Neural cell (in vitro differentiated cells): Measurements from ENCODE around the gene CFAP58. TPM values are rescaled to one million over a fixed set of nuclear protein-coding genes. Genes with fewer than 3 reads are reported as not detected.

Experiments used
- H2AFZ ChIP-seq: fragments of 200-600, 300-800 bp; sonication (generic), shearing (Covaris generic); 2 replicates; pipeline ENCODE4 v1.6.0; 2014; ENCODE audit warnings: low read depth, mild to moderate bottlenecking, antibody characterized with exemption, low read length, moderate library complexity
- H3F3A ChIP-seq: fragments of 200-600 bp; shearing (Covaris generic); 2 replicates; pipeline ENCODE4 v1.6.1; 2016; ENCODE audit warnings: mild to moderate bottlenecking, moderate library complexity, mixed read lengths, antibody characterized with exemption, low read length; ENCODE audit not compliant: insufficient read depth, poor library complexity, severe bottlenecking
- H3K27ac ChIP-seq: fragments of 200-600, 300-800 bp; sonication (generic), shearing (Covaris generic); 2 replicates; pipeline ENCODE4 v1.5.1; 2014; ENCODE audit warnings: mild to moderate bottlenecking, low read length, moderate library complexity
- H3K27me3 ChIP-seq: fragments of 300-800, 200-600 bp; sonication (generic), shearing (Covaris generic); 2 replicates; pipeline ENCODE4 v1.6.0; 2014; ENCODE audit warnings: mild to moderate bottlenecking, low read depth, low read length, moderate library complexity; ENCODE audit not compliant: insufficient read depth
- H3K36me3 ChIP-seq: fragments of 300-800, 200-600 bp; sonication (generic), shearing (Covaris generic); 2 replicates; pipeline ENCODE4 v1.5.1; 2014; ENCODE audit warnings: mild to moderate bottlenecking, antibody characterized with exemption, low read length, moderate library complexity; ENCODE audit not compliant: insufficient read depth
- H3K4me2 ChIP-seq: fragments of 300-800, 200-600 bp; sonication (generic), shearing (Covaris generic); 2 replicates; pipeline ENCODE4 v1.6.0; 2014; ENCODE audit warnings: mild to moderate bottlenecking, low read length
- H3K4me3 ChIP-seq: fragments of 300-800, 200-600 bp; sonication (generic), shearing (Covaris generic); 2 replicates; pipeline ENCODE4 v1.5.1; 2014; ENCODE audit warnings: mild to moderate bottlenecking, low read length, moderate library complexity
- H3K79me2 ChIP-seq: fragments of 200-600 bp; shearing (Covaris generic); replicated peaks from 2 replicates; pipeline ENCODE4 v1.6.0; 2014; ENCODE audit warnings: mild to moderate bottlenecking, low read length, moderate library complexity; ENCODE audit not compliant: insufficient read depth
- H3K9ac ChIP-seq: fragments of 300-800, 200-600 bp; sonication (generic), shearing (Covaris generic); 2 replicates; pipeline ENCODE4 v1.6.1; 2016; ENCODE audit warnings: mild to moderate bottlenecking, low read length, mixed read lengths
- H3K9me2 ChIP-seq: fragments of 200-600 bp; shearing (Covaris generic); 2 replicates; pipeline ENCODE4 v1.6.1; 2016; ENCODE audit warnings: mild to moderate bottlenecking, low read length, mixed read lengths; ENCODE audit not compliant: insufficient read depth
- H3K9me3 ChIP-seq: fragments of 200-600, 300-800 bp; sonication (generic), shearing (Covaris generic); 2 replicates; pipeline ENCODE4 v1.6.1; 2016; ENCODE audit warnings: mild to moderate bottlenecking, mixed run types, low read length, moderate library complexity, mixed read lengths
- H4K20me1 ChIP-seq: fragments of 200-600 bp; shearing (Covaris generic); 2 replicates; pipeline ENCODE4 v1.6.1; 2016; ENCODE audit warnings: mild to moderate bottlenecking, mixed run types; ENCODE audit not compliant: insufficient read depth
- CTCF ChIP-seq: fragments of 450-650 bp; IDR thresholded peaks from 2 replicates; pipeline ENCODE4 v1.5.1; 2014; ENCODE audit warnings: antibody characterized with exemption, mild to moderate bottlenecking, moderate library complexity; ENCODE audit not compliant: poor library complexity, severe bottlenecking
- EP300 ChIP-seq: fragments of 450-650 bp; conservative IDR thresholded peaks from 2 replicates; pipeline ENCODE4 v1.6.1; 2014; ENCODE audit warnings: antibody characterized with exemption, mild to moderate bottlenecking, moderate library complexity; ENCODE audit not compliant: poor library complexity, severe bottlenecking
- EZH2 ChIP-seq: fragments of 200-600, 300-800 bp; shearing (Covaris generic), sonication (generic); IDR thresholded peaks from 2 replicates; pipeline ENCODE4 v1.6.1; 2014; ENCODE audit warnings: antibody characterized with exemption, low read length, borderline replicate concordance, mild to moderate bottlenecking; ENCODE audit not compliant: insufficient read depth, poor library complexity, severe bottlenecking
- MXI1 ChIP-seq: fragments of 450-650 bp; conservative IDR thresholded peaks from 2 replicates; pipeline ENCODE4 v1.6.1; 2014; ENCODE audit warnings: antibody characterized with exemption, mild to moderate bottlenecking; ENCODE audit not compliant: poor library complexity, severe bottlenecking
- POLR2AphosphoS5 ChIP-seq: IDR thresholded peaks from 2 replicates; pipeline ENCODE4 v1.6.1; 2012
- RAD21 ChIP-seq: fragments of 450-650 bp; conservative IDR thresholded peaks from 2 replicates; pipeline ENCODE4 v1.6.1; 2014; ENCODE audit warnings: antibody characterized with exemption, mild to moderate bottlenecking, moderate library complexity
- REST ChIP-seq: IDR thresholded peaks from 2 replicates; pipeline ENCODE4 v1.6.1; 2012; ENCODE audit warnings: borderline replicate concordance
- SMC3 ChIP-seq: fragments of 450-650 bp; conservative IDR thresholded peaks from 2 replicates; pipeline ENCODE4 v1.6.1; 2014; ENCODE audit warnings: antibody characterized with exemption, mild to moderate bottlenecking, moderate library complexity; ENCODE audit not compliant: poor library complexity
- TAF1 ChIP-seq: IDR thresholded peaks from 2 replicates; pipeline ENCODE4 v1.6.1; 2012; ENCODE audit warnings: low read depth
- polyA plus RNA-seq: library from polyadenylated mRNA; depleted of rRNA; stranded (reverse); fragments of >200 nt; gene quantifications from 2 replicates; pipeline ENCODE4 v1.2.3, GENCODE V29; 2014

Gene CFAP58
- polyA plus RNA-seq, 1 donor from 2014 or later = not detected

GRCh38 chr10:104323085-104323484, 30.5 kb upstream of the CFAP58 start:
- H3K36me3 ChIP-seq = no peaks in the 10 kb centered on the region
- H3K27ac ChIP-seq = no peak overlapping the region

GRCh38 chr10:104323760-104324201, 29.9 kb upstream of the CFAP58 start:
- Histone ChIP-seq H3K4me2 (no peak overlapping the region), H3K9me2 (no peaks in the 10 kb centered on the region), H4K20me1 (no peaks in the 10 kb centered on the region), H3K9me3 (no peaks in the 10 kb centered on the region), H2AFZ (no peak overlapping the region), H3F3A (no peaks in the 10 kb centered on the region), H3K27ac (no peak overlapping the region), H3K4me3 (no peak overlapping the region), H3K27me3 (peaks cover 6% of the 10 kb centered on the region), H3K36me3 (no peaks in the 10 kb centered on the region), H3K9ac (no peak overlapping the region), H3K79me2 (peaks cover 19% of the 10 kb centered on the region)
- no peak for TF ChIP-seq MXI1
- TF ChIP-seq CTCF = no peak
- no peak for TF ChIP-seq SMC3
- no peak for TF ChIP-seq TAF1
- no peak for TF ChIP-seq EZH2
- no peak for TF ChIP-seq RAD21
- TF ChIP-seq EP300 = no peak

More at GRCh38 chr10:104323085-104323484, 30.5 kb upstream of the CFAP58 start:
- Histone ChIP-seq H3K79me2 (peaks cover 17% of the 10 kb centered on the region), H3F3A (no peaks in the 10 kb centered on the region), H3K4me2 (no peak overlapping the region), H3K9ac (no peak overlapping the region), H2AFZ (no peak overlapping the region), H4K20me1 (no peaks in the 10 kb centered on the region), H3K9me3 (no peaks in the 10 kb centered on the region), H3K9me2 (no peaks in the 10 kb centered on the region), H3K27me3 (peaks cover 6% of the 10 kb centered on the region), H3K4me3 (no peak overlapping the region)
- TF ChIP-seq MXI1 (no peak), EP300 (no peak), RAD21 (no peak), CTCF (no peak), POLR2AphosphoS5 (no peak), EZH2 (no peak), TAF1 (no peak), SMC3 (no peak), REST (no peak)
